Osteoblast (primary cell): Measurements from ENCODE around the gene ROBO2. TPM values are rescaled to one million over a fixed set of nuclear protein-coding genes. Genes with fewer than 3 reads are reported as not detected.
A peak's percentile ranks its signal among the peaks of the same experiment; 100 is the strongest.

Experiments used
- DNase-seq: peaks from one replicate; pipeline ENCODE4 v3.0.0; 2011; ENCODE audit warnings: low spot score, mixed read lengths; ENCODE audit not compliant: insufficient read length; ENCODE audit errors: missing footprints
- H2AFZ ChIP-seq: 2 replicates; pipeline ENCODE4 v1.6.0; 2011; ENCODE audit warnings: mild to moderate bottlenecking, low read length
- H3K27ac ChIP-seq: 2 replicates; pipeline ENCODE4 v1.5.1; 2011; ENCODE audit warnings: mild to moderate bottlenecking, low read depth, low read length, moderate library complexity
- H3K27me3 ChIP-seq: 2 replicates; pipeline ENCODE4 v1.6.0; 2012; ENCODE audit warnings: mild to moderate bottlenecking, control low read depth, inconsistent platforms, low read length, moderate library complexity; ENCODE audit not compliant: insufficient read depth
- H3K36me3 ChIP-seq: 2 replicates; pipeline ENCODE4 v1.5.1; 2011; ENCODE audit warnings: mild to moderate bottlenecking, low read length, control low read depth, moderate library complexity; ENCODE audit not compliant: insufficient read depth
- H3K4me1 ChIP-seq: 2 replicates; pipeline ENCODE4 v1.5.1; 2011; ENCODE audit warnings: mild to moderate bottlenecking, low read length, control low read depth, moderate library complexity; ENCODE audit not compliant: insufficient read depth
- H3K4me2 ChIP-seq: 2 replicates; pipeline ENCODE4 v1.6.0; 2011; ENCODE audit warnings: mild to moderate bottlenecking, low read length; ENCODE audit not compliant: insufficient read depth
- H3K4me3 ChIP-seq: fragments of 200-600 bp; sonication (generic); 3 replicates; pipeline ENCODE4 v1.5.1; 2012; ENCODE audit warnings: mild to moderate bottlenecking, low read length, inconsistent platforms; ENCODE audit not compliant: insufficient read depth
- H3K79me2 ChIP-seq: 2 replicates; pipeline ENCODE4 v1.6.0; 2012; ENCODE audit warnings: mild to moderate bottlenecking, low read length, control low read depth, inconsistent platforms; ENCODE audit not compliant: insufficient read depth
- H3K9me3 ChIP-seq: 2 replicates; pipeline ENCODE4 v1.5.1; 2011; ENCODE audit warnings: low read depth, low read length, control low read depth
- H4K20me1 ChIP-seq: 2 replicates; pipeline ENCODE4 v1.6.0; 2012; ENCODE audit warnings: mild to moderate bottlenecking, low read length, control low read depth; ENCODE audit not compliant: insufficient read depth
- total RNA-seq: library from RNA; depleted of rRNA; stranded (reverse); fragments of >200 nt; gene quantifications from 2 replicates; pipeline ENCODE4 v1.2.3, GENCODE V29; 2012
- TF ChIP-seq, protein P1 (sequence below): IDR thresholded peaks from 2 replicates; pipeline ENCODE4 v1.5.1; 2011; ENCODE audit warnings: mild to moderate bottlenecking, low read depth, low read length, moderate library complexity; ENCODE audit errors: extremely low read depth

The ROBO2 gene
- total RNA-seq, 1 donor, result 0.36 TPM

DNA sequence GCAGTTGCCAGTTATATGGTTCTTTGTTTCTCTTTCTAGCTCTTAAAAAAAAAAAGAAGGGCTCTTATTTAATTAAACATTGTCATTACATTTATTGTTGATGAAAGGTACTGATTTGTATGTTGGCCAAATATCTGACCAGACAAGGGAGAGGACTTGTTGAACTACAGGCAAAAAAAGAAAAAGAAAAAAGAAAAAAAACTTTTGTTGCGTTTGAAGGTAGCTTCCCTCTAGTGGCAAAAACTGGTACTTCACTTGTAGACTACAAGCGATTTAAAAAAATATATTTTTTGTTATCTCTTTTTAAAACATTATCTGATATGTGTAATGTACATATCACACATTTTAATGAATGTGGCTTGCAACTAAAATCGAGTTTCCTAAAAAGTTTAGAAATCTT, 280.6 kb downstream of the ROBO2 start:
- Histone ChIP-seq H3K4me2 (no peak overlapping the region), H4K20me1 (no peaks in the 10 kb centered on the region), H2AFZ (no peak overlapping the region), H3K27ac (no peak overlapping the region), H3K36me3 (no peaks in the 10 kb centered on the region), H3K79me2 (no peaks in the 10 kb centered on the region), H3K4me1 (no peaks in the 10 kb centered on the region), H3K4me3 (no peak overlapping the region), H3K9me3 (no peaks in the 10 kb centered on the region), H3K27me3 (no peaks in the 10 kb centered on the region)
- DNase-seq, result no peak
- TF ChIP-seq, protein P1, sequence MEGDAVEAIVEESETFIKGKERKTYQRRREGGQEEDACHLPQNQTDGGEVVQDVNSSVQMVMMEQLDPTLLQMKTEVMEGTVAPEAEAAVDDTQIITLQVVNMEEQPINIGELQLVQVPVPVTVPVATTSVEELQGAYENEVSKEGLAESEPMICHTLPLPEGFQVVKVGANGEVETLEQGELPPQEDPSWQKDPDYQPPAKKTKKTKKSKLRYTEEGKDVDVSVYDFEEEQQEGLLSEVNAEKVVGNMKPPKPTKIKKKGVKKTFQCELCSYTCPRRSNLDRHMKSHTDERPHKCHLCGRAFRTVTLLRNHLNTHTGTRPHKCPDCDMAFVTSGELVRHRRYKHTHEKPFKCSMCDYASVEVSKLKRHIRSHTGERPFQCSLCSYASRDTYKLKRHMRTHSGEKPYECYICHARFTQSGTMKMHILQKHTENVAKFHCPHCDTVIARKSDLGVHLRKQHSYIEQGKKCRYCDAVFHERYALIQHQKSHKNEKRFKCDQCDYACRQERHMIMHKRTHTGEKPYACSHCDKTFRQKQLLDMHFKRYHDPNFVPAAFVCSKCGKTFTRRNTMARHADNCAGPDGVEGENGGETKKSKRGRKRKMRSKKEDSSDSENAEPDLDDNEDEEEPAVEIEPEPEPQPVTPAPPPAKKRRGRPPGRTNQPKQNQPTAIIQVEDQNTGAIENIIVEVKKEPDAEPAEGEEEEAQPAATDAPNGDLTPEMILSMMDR, result peak; percentile 62

DNA sequence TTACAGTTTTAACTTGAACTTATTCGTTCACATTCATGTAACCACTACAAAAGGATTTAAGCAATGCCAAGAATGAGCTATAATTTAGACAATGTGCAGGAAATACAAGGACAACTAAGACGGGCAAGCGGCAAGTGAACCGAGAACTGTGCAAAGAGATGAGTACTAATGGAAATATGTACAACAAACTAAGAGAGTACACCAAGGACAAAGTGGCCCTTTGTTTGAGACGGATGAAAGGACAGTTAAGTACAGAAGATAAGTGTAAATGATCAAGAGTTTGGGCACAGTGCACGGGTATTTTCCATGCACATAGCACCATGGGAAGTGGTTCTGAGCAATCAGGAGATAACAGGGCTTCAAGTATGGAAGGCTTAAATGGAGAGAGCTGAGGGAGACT, 281.7 kb downstream of the ROBO2 start:
- Histone ChIP-seq H3K36me3 (no peaks in the 10 kb centered on the region), H3K9me3 (no peaks in the 10 kb centered on the region), H3K4me2 (no peak overlapping the region), H2AFZ (no peak overlapping the region), H3K4me3 (no peak overlapping the region), H4K20me1 (no peaks in the 10 kb centered on the region), H3K27ac (no peak overlapping the region), H3K27me3 (no peaks in the 10 kb centered on the region), H3K79me2 (no peaks in the 10 kb centered on the region), H3K4me1 (no peaks in the 10 kb centered on the region)
- DNase-seq, result no peak
- TF ChIP-seq, protein P1, result no peak

DNA sequence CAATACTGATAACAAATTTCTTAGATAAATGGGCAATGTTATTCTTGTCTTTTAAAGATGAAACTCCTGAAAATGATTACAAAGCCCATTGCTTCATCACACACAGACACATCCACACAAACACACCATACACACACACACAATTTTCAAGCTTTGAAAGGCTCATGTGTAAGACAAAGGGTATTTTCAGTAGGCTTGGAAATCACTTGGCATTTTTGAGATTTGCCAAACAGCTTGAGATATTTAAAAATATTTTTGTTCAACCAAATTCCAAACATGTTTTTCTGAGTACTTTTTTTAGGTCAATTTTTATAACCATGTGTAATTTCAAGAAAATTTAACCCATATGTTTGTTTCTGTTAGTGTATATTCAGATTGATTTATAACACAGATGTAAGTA, 283.7 kb downstream of the ROBO2 start:
- no peaks in the 10 kb centered on the region for H3K27me3 ChIP-seq
- H3K36me3 ChIP-seq, result no peaks in the 10 kb centered on the region
- H2AFZ ChIP-seq, result no peak overlapping the region
- TF ChIP-seq, protein P1, result no peak
- H3K4me2 ChIP-seq, result no peak overlapping the region
- DNase-seq, result no peak
- H3K27ac ChIP-seq, result no peak overlapping the region
- no peaks in the 10 kb centered on the region for H3K4me1 ChIP-seq
- H3K4me3 ChIP-seq, result no peak overlapping the region
- H4K20me1 ChIP-seq, result no peaks in the 10 kb centered on the region
- H3K79me2 ChIP-seq, result no peaks in the 10 kb centered on the region
- no peaks in the 10 kb centered on the region for H3K9me3 ChIP-seq

DNA sequence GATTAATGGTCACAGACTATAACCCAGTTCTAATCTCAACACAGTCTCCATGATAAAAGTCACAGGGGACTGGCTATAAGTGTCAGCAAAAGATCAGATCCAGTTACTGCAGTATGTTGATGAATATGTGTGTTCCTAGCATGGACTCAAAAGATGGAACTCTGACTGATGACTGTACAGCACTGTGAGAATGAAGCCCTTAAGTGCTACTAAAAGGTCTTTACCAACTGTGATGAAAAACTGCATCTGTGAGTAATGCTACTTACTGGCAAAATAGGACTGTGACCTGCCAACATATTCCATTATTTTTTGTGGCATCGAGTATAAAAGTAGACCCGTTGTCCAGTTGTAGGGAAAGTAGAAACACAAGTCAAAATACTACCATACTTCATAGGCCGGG, 284.2 kb downstream of the ROBO2 start:
- Histone ChIP-seq H3K4me3 (no peak overlapping the region), H3K4me1 (no peaks in the 10 kb centered on the region), H3K9me3 (no peaks in the 10 kb centered on the region), H3K4me2 (no peak overlapping the region), H4K20me1 (no peaks in the 10 kb centered on the region), H3K27ac (no peak overlapping the region), H3K79me2 (no peaks in the 10 kb centered on the region), H2AFZ (no peak overlapping the region), H3K36me3 (no peaks in the 10 kb centered on the region), H3K27me3 (no peaks in the 10 kb centered on the region)
- DNase-seq, result no peak
- TF ChIP-seq, protein P1, result no peak
